ENCODE results near the gene ELF2.
"Not testable (repeated sequence)": the region's sequence is repeated elsewhere in the genome, so short reads cannot be mapped to it uniquely, and the experiment has no call there.

The ELF2 gene

GRCh38 chr4:139015948-139016471, 161.0 kb downstream of the ELF2 start:
- DNase-seq: peak; percentile 15

GRCh38 chr4:139015269-139015947, 161.6 kb downstream of the ELF2 start, which contains the start of gene NOCT:
NOCT (plus strand) TSS chr4:139015781; CDS start chr4:139015982, 201 bp downstream.
- DNase-seq: peak; percentile 81

- DNase-seq: peak; percentile 83
Observed at GRCh38 chr4:139014371-139015268, 162.4 kb downstream of the ELF2 start.

- DNase-seq: no peak
Observed at GRCh38 chr4:139011225-139011950, 165.6 kb downstream of the ELF2 start.

- DNase-seq: no peak
Observed at GRCh38 chr4:139009702-139010101, 167.3 kb downstream of the ELF2 start.

GRCh38 chr4:139008278-139008677, 168.7 kb downstream of the ELF2 start:
- not testable (repeated sequence) for DNase-seq

GRCh38 chr4:139007640-139008039, 169.4 kb downstream of the ELF2 start:
- no peak for DNase-seq

All from HCEC 1CT (cell line).